Tibial artery (tissue), 4 donors: ENCODE measurements around the gene TMEM8B.

Experiments used
- DNase-seq, 2 donors: peaks; one replicate each; pipeline ENCODE4 v3.0.0-alpha.2; 2019
- H3K27ac ChIP-seq, 2 donors: fragments of 200-600 bp; sonication (generic) in 1 of 2; 1 replicate in 1 of 2; 2 replicates in 1 of 2; pipeline ENCODE4 v1.5.1; 2018 to 2019; ENCODE audit warnings: mild to moderate bottlenecking in 1 of 2
- H3K27me3 ChIP-seq, 2 donors: fragments of 200-600 bp; sonication (generic) in 1 of 2; one replicate each; pipeline versions ENCODE4 v1.5.1 to v1.6.0; 2016 to 2019
- H3K36me3 ChIP-seq, 3 donors: fragments of 200-600 bp; sonication (generic) in 2 of 3; one replicate each; pipeline ENCODE4 v1.5.1; 2016 to 2019; ENCODE audit warnings: mild to moderate bottlenecking in 2 of 3
- H3K4me1 ChIP-seq, 4 donors: fragments of 200-600 bp; sonication (generic) in 2 of 4; 1 replicate in 3 of 4; 2 replicates in 1 of 4; pipeline ENCODE4 v1.5.1; 2016 to 2019
- H3K4me3 ChIP-seq, 2 donors: fragments of 200-600 bp; sonication (generic) in 1 of 2; 1 replicate in 1 of 2; 2 replicates in 1 of 2; pipeline ENCODE4 v1.5.1; 2018 to 2019; ENCODE audit warnings: mild to moderate bottlenecking in 2 of 2
- H3K9me3 ChIP-seq, 3 donors: fragments of 200-600 bp; sonication (generic) in 1 of 3; one replicate each; pipeline ENCODE4 v1.5.1; 2016 to 2019
- intact Hi-C: fragments of 100-400 bp; cut with DNase I; formaldehyde crosslinking; loops from one replicate; pipeline ENCODE4 v1.15.0; 2023; ENCODE audit warnings: low total_unique reads
- TF ChIP-seq, protein P1 (sequence below), 2 experiments: fragments of 200-600 bp in 1 of 2; fragments of 450-650 bp in 1 of 2; IDR thresholded peaks; one replicate each; pipeline ENCODE4 v1.5.1; 2017 to 2019; ENCODE audit warnings: antibody characterized with exemption in 2 of 2, mild to moderate bottlenecking in 1 of 2, moderate library complexity in 1 of 2

The TMEM8B gene

DNA sequence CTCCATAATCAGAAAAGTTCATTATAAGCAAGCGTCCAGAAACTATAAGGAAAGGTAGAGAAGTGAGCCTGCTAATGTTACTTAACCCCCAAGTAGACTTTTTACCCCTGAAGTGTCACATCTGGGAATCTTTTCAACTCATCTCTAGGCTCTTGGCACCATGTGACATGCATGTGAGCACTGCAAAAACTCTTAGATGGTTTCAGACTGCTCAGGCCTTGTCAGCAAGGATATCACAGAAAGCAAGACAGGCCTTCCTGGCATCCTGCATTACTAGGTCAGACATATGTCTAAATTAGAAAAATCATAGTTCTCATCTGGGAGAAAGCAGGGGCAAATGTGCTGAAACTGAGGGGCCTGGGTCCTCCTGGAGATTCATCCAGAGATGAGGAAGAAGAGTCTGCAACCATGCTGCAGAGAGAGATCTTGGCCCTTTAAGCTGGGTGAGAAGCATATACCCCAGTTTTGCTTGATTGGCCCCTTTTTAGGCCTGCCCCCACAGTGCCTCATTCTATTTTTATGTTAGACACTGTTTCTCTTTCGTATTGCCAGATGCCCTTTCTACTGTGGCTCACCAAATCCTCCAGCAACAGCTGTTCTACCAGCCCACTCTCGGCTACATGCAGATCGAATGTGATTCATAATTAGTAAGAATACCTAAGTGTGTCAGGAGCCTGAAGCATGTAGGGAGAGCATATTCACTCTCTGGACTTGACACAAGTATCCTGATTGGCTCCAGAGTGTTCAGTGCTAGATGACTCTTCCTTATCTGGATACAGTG, 19.0 kb downstream of the TMEM8B start:
- intact Hi-C loops = no loop called here
- TF ChIP-seq, protein P1, sequence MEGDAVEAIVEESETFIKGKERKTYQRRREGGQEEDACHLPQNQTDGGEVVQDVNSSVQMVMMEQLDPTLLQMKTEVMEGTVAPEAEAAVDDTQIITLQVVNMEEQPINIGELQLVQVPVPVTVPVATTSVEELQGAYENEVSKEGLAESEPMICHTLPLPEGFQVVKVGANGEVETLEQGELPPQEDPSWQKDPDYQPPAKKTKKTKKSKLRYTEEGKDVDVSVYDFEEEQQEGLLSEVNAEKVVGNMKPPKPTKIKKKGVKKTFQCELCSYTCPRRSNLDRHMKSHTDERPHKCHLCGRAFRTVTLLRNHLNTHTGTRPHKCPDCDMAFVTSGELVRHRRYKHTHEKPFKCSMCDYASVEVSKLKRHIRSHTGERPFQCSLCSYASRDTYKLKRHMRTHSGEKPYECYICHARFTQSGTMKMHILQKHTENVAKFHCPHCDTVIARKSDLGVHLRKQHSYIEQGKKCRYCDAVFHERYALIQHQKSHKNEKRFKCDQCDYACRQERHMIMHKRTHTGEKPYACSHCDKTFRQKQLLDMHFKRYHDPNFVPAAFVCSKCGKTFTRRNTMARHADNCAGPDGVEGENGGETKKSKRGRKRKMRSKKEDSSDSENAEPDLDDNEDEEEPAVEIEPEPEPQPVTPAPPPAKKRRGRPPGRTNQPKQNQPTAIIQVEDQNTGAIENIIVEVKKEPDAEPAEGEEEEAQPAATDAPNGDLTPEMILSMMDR (IDR thresholded peaks at IDR 0.05) = no peak
- peaks cover 13 to 49% (median 14%) of the 10 kb centered on the region in 3 donors for H3K36me3 ChIP-seq
- H3K4me1 ChIP-seq = peaks cover 0 to 42% (median 24%) of the 10 kb centered on the region in 4 donors
- H3K27me3 ChIP-seq = no peaks in the 10 kb centered on the region
- no peaks in the 10 kb centered on the region for H3K9me3 ChIP-seq
- peak overlapping the region; percentile 42 to 44 for H3K27ac ChIP-seq
- no peak overlapping the region for H3K4me3 ChIP-seq
- DNase-seq = peak; percentile 5 to 53

DNA sequence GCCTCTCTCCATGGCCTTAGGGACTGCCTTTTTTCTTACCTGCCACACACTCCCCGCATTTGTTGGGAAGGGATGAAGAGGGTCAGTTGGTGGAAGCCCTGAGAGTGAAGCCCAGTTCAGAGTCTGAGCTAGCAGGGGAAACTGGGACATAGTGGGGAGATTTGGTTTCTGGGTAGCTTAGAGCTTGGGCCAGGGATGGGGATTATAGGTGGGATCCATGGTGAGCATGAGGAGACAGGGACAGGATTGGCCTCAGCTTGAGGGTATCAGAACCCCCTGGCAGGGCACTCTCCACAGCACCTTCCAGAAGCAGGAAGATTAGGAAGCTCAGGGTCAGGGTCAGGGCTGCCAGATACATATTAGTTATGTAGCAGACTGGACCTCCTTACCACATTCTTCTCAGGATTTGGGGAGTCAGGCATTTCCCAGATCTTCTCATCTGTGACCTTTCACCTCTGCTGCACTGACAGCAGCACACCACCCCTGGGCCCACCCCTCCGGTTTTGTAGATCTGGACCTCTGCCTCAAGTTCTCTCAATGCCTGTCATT, 23.3 kb downstream of the TMEM8B start:
- Histone ChIP-seq H3K4me3 (no peak overlapping the region), H3K27me3 (no peaks in the 10 kb centered on the region), H3K36me3 (peaks cover 7 to 57% (median 18%) of the 10 kb centered on the region in 3 donors), H3K27ac (no peak overlapping the region), H3K4me1 (peaks cover 0 to 14% (median 7%) of the 10 kb centered on the region in 4 donors), H3K9me3 (no peaks in the 10 kb centered on the region)
- no peak for DNase-seq
- TF ChIP-seq, protein P1 (IDR thresholded peaks at IDR 0.05) = no peak
- intact Hi-C loops = no loop called here

DNA sequence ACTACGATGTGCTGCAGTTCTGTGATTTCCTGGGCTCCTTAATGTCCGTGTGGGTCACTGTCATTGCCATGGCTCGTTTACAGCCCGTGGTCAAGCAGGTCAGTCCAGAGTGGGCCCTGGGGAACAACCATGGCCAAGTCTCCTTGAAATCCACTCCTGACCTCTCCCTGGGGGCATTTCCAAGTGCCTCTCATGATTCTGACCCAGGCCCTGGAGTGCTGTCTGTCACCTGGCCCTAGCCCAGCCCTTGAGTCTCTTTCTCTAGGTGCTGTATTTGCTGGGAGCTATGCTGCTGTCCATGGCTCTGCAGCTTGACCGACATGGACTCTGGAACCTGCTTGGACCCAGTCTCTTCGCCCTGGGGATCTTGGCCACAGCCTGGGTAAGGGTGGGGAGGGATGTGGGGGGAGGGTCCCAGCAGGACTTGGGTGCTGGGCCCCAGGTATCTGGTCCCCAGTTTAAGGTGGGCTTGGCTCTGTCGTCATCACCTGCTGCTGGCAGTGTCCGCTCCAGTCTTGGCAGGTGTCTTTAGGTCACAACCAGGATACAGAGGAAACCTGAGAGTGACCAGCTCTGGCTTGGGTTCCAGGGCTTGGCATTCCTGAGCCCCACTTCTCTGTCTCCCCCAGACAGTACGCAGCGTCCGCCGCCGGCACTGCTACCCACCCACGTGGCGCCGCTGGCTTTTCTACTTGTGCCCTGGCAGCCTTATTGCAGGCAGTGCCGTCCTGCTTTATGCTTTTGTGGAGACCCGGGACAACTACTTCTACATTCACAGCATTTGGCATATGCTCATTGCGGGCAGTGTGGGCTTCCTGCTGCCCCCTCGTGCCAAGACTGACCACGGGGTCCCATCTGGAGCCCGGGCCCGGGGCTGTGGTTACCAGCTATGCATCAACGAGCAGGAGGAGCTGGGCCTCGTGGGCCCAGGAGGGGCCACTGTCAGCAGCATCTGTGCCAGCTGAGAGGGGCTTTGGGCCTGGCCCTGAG, 24.1 kb downstream of the TMEM8B start:
- Histone ChIP-seq H3K4me3 (no peak overlapping the region), H3K9me3 (no peaks in the 10 kb centered on the region), H3K36me3 (peaks cover 6 to 51% (median 17%) of the 10 kb centered on the region in 3 donors), H3K27me3 (no peaks in the 10 kb centered on the region), H3K27ac (no peak overlapping the region), H3K4me1 (peaks cover 0 to 6% (median under 1%) of the 10 kb centered on the region in 4 donors)
- DNase-seq = no peak
- intact Hi-C loops = no loop called here
- TF ChIP-seq, protein P1 (IDR thresholded peaks at IDR 0.05) = no peak

DNA sequence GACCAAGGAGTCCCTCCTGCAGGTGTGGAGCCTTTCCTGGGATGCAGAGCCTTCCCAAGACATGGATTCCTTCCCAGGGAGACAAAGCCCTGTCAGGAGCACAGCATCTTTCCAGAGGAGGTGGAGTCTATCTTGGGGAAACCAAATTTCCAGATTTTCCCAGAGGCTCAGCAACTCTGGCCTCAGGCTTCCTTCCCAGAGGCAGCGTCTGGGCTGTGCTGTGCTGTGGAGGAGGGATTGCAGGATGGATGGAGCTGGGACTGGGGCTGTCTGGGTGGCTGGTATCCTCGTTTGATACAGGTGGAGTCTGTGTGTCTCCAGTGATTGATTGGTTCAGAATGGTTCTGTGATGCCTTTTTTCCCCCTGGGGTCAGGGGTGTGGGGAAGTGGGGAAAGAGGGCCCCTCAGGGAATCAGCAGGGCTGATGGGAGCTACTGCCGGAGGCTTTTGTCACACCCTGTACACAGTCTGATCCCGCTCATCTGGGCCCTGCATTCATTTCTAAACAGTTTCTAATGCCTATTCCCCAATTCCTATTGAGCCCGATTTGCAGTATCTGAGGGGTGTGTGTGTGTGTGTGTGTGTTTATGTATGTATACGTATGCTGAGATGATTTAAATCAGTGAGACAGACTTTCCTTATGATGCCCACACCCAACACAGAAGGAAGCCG, 25.2 kb downstream of the TMEM8B start:
- no peaks in the 10 kb centered on the region for H3K9me3 ChIP-seq
- peaks cover 6 to 42% (median 17%) of the 10 kb centered on the region in 3 donors for H3K36me3 ChIP-seq
- no peak for DNase-seq
- no peak overlapping the region for H3K27ac ChIP-seq
- no peak overlapping the region for H3K4me3 ChIP-seq
- no peaks in the 10 kb centered on the region for H3K27me3 ChIP-seq
- H3K4me1 ChIP-seq = no peaks in the 10 kb centered on the region
- intact Hi-C loops = no loop called here
- TF ChIP-seq, protein P1 (IDR thresholded peaks at IDR 0.05) = no peak

DNA sequence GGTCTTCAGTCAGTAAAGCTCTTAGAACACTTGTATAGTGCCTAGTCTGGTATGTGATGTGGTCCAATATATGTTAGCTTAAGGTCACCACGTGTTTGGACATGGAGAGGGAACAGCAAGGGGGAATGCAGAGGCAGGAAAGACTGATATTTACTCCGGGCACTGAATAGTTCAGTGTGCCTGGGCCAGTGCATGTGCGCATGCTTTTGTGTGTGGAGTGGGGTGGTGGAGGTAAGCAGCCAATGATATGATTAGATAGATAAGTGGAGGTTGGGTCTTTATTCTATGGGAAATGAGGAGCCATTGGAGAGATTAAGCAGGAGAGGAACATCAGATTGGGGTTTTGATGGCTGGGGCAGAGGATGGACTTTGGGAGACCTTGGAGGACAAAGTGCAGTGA, 27.2 kb downstream of the TMEM8B start:
- TF ChIP-seq, protein P1 (IDR thresholded peaks at IDR 0.05) = no peak
- intact Hi-C loops = no loop called here

More for the DNA sequence above, 27.2 kb downstream of the TMEM8B start:
- H3K36me3 ChIP-seq = peaks cover 6 to 35% (median 17%) of the 10 kb centered on the region in 3 donors
- DNase-seq = no peak
- no peaks in the 10 kb centered on the region for H3K27me3 ChIP-seq
- no peaks in the 10 kb centered on the region for H3K4me1 ChIP-seq
- no peak overlapping the region for H3K4me3 ChIP-seq
- no peaks in the 10 kb centered on the region for H3K9me3 ChIP-seq
- no peak overlapping the region for H3K27ac ChIP-seq
